GM12891 (cell line): ENCODE data around the gene PGLYRP4.

ENCODE experiments used
- DNase-seq: peaks from one replicate; pipeline ENCODE4 v3.0.0; 2011; ENCODE audit warnings: low spot score; ENCODE audit not compliant: insufficient read length
- FAIRE-seq: peaks from 2 replicates; lab custom pipeline; 2011; peaks lifted over from hg19 to GRCh38; lab: Jason Lieb, UNC
- PAX5 ChIP-seq: IDR thresholded peaks from 2 replicates; pipeline ENCODE4 v1.6.1; 2011; ENCODE audit warnings: low read length, moderate library complexity, mild to moderate bottlenecking; ENCODE audit not compliant: insufficient read depth, severe bottlenecking
- POLR2A ChIP-seq: IDR thresholded peaks from 2 replicates; pipeline ENCODE4 v1.6.1; 2011; ENCODE audit warnings: low read depth, low read length, control low read depth
- POLR2AphosphoS5 ChIP-seq: IDR thresholded peaks from 2 replicates; pipeline ENCODE4 v1.6.1; 2011; ENCODE audit warnings: low read depth, low read length, control low read depth
- POU2F2 ChIP-seq: IDR thresholded peaks from 2 replicates; pipeline ENCODE4 v1.6.1; 2011; ENCODE audit warnings: low read depth, mild to moderate bottlenecking, control low read depth, low read length, moderate library complexity
- SPI1 ChIP-seq: IDR thresholded peaks from 2 replicates; pipeline ENCODE4 v1.6.1; 2011; ENCODE audit warnings: low read depth, low read length, control low read depth
- TAF1 ChIP-seq: IDR thresholded peaks from 2 replicates; pipeline ENCODE4 v1.6.1; 2011; ENCODE audit warnings: low read depth, low read length, control low read depth

The PGLYRP4 gene

GRCh38 chr1:153375511-153375910, 26.9 kb upstream of the PGLYRP4 start, which contains the start of gene S100A12:
S100A12 (minus strand) TSS chr1:153375621; CDS start chr1:153374592, 1,029 bp downstream.
- DNase-seq (no peak), FAIRE-seq (no peak)
- no peak for TF ChIP-seq PAX5
- TF ChIP-seq POLR2A, result no peak
- TF ChIP-seq TAF1, result no peak
- TF ChIP-seq SPI1, result no peak
- TF ChIP-seq POU2F2, result no peak
- TF ChIP-seq POLR2AphosphoS5, result no peak

- DNase-seq (no peak), FAIRE-seq (no peak)
- TF ChIP-seq POU2F2 (no peak), POLR2AphosphoS5 (no peak), SPI1 (no peak), TAF1 (no peak), POLR2A (no peak), PAX5 (no peak)
These were observed 25.4 kb upstream of the PGLYRP4 start for GRCh38 chr1:153374071-153374470.

GRCh38 chr1:153372571-153372970, 23.9 kb upstream of the PGLYRP4 start:
- FAIRE-seq, result no peak
- no peak for DNase-seq
- TF ChIP-seq SPI1 (no peak), TAF1 (no peak), PAX5 (no peak), POLR2AphosphoS5 (no peak), POLR2A (no peak)

GRCh38 chr1:153371231-153371630, 22.6 kb upstream of the PGLYRP4 start:
- FAIRE-seq (no peak), DNase-seq (no peak)
- no peak for TF ChIP-seq PAX5
- no peak for TF ChIP-seq POU2F2
- TF ChIP-seq SPI1, result no peak
- TF ChIP-seq POLR2A, result no peak
- TF ChIP-seq TAF1, result no peak
- no peak for TF ChIP-seq POLR2AphosphoS5

- no peak for FAIRE-seq
- no peak for TF ChIP-seq PAX5
- TF ChIP-seq POU2F2, result no peak
- TF ChIP-seq POLR2A, result no peak
- TF ChIP-seq POLR2AphosphoS5, result no peak
- no peak for TF ChIP-seq TAF1
- TF ChIP-seq SPI1, result no peak
- DNase-seq, result no peak
These were observed 21.5 kb upstream of the PGLYRP4 start for GRCh38 chr1:153370146-153370545.

GRCh38 chr1:153368495-153368894, 19.9 kb upstream of the PGLYRP4 start:
- TF ChIP-seq POLR2AphosphoS5 (no peak), POLR2A (no peak), TAF1 (no peak), PAX5 (no peak)
- DNase-seq, result no peak
- FAIRE-seq, result no peak

- TF ChIP-seq SPI1 (no peak), PAX5 (no peak), POLR2AphosphoS5 (no peak), POLR2A (no peak), TAF1 (no peak), POU2F2 (no peak)
- no peak for FAIRE-seq
- no peak for DNase-seq
These were observed 18.4 kb upstream of the PGLYRP4 start for GRCh38 chr1:153367090-153367489.

- TF ChIP-seq PAX5 (no peak), POLR2A (no peak), SPI1 (no peak), POU2F2 (no peak), POLR2AphosphoS5 (no peak), TAF1 (no peak)
- no peak for FAIRE-seq
- no peak for DNase-seq
These were observed 17.6 kb upstream of the PGLYRP4 start for GRCh38 chr1:153366261-153366660.

- FAIRE-seq (no peak), DNase-seq (no peak)
- TF ChIP-seq PAX5, result no peak
- no peak for TF ChIP-seq POLR2A
- no peak for TF ChIP-seq POU2F2
- TF ChIP-seq TAF1, result no peak
- no peak for TF ChIP-seq POLR2AphosphoS5
- TF ChIP-seq SPI1, result no peak
These were observed 17.1 kb upstream of the PGLYRP4 start for GRCh38 chr1:153365696-153366095.

- TF ChIP-seq PAX5 (no peak), POLR2AphosphoS5 (no peak), POU2F2 (no peak), POLR2A (no peak), SPI1 (no peak), TAF1 (no peak)
- DNase-seq (no peak), FAIRE-seq (no peak)
These were observed 16.4 kb upstream of the PGLYRP4 start for GRCh38 chr1:153364766-153365666.

GRCh38 chr1:153364156-153364555, 15.5 kb upstream of the PGLYRP4 start:
- DNase-seq (no peak), FAIRE-seq (no peak)
- no peak for TF ChIP-seq POLR2A
- TF ChIP-seq POLR2AphosphoS5, result no peak
- TF ChIP-seq SPI1, result no peak
- no peak for TF ChIP-seq POU2F2
- no peak for TF ChIP-seq TAF1
- TF ChIP-seq PAX5, result no peak
